Lower leg skin (tissue), 3 donors: ENCODE measurements around the gene HLA-F.

Source experiments
- CTCF ChIP-seq, 3 donors: fragments of 450-650 bp; IDR thresholded peaks; one replicate each; pipeline ENCODE4 v1.5.1; 2016; ENCODE audit warnings: antibody characterized with exemption in 3 of 3, mild to moderate bottlenecking in 3 of 3, moderate library complexity in 2 of 3
- POLR2A ChIP-seq, 2 donors: fragments of 450-650 bp; IDR thresholded peaks; one replicate each; pipeline ENCODE4 v1.6.1; 2016 to 2017; ENCODE audit warnings: antibody characterized with exemption in 2 of 2, mild to moderate bottlenecking in 1 of 2, moderate library complexity in 1 of 2

DNA sequence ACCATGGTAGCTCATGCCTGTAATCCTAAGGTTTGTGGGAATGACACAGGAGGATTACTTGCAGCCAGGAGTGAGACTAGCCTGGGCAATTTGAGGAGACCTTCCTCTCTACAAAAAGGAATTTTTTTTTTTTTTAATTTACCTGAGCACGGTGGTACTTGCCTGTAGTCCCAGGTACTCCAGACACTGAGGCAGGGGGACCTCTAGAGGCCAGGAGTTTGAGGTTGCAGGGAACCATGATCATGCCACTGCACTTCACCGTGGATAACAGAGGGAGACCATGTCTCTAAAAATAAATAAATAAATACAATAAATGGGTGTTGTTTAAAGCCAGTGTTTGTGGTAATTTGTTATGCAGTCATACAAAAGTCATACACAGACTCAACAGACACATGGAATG lies 2.4 kb upstream of the HLA-F start:
- TF ChIP-seq CTCF (IDR thresholded peaks at IDR 0.05) (no peak), POLR2A (IDR thresholded peaks at IDR 0.05) (no peak)
